Breast epithelium (tissue), 3 donors: ENCODE results near the gene SHB.

Experiments
- POLR2A ChIP-seq: fragments of 450-650 bp; IDR thresholded peaks from one replicate; pipeline ENCODE4 v1.6.1; 2016; ENCODE audit warnings: antibody characterized with exemption, mild to moderate bottlenecking, moderate library complexity
- TF ChIP-seq, protein P1 (sequence below), 3 donors: fragments of 450-650 bp; IDR thresholded peaks; one replicate each; pipeline ENCODE4 v1.5.1; 2016 to 2017; ENCODE audit warnings: antibody characterized with exemption in 3 of 3, mild to moderate bottlenecking in 3 of 3, moderate library complexity in 3 of 3

DNA sequence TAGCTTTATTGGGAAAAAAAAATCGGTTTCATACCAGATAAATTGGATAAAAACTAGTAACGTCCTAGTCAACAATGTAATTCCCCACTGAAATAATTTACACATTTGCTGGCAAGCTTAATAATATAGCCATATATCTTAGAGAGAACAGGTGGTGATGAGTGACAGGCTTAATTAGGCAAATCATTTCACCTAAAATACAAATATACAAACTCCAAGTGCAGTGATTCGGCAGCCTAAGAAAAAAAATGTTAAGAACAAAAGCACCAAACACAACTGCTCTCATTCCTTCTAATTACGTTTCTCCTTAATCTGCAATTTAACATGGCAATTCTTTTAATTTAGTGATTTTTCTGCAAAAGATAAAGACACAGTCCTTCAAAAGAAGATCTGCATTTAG lies 109.1 kb downstream of the SHB start:
- TF ChIP-seq, protein P1, sequence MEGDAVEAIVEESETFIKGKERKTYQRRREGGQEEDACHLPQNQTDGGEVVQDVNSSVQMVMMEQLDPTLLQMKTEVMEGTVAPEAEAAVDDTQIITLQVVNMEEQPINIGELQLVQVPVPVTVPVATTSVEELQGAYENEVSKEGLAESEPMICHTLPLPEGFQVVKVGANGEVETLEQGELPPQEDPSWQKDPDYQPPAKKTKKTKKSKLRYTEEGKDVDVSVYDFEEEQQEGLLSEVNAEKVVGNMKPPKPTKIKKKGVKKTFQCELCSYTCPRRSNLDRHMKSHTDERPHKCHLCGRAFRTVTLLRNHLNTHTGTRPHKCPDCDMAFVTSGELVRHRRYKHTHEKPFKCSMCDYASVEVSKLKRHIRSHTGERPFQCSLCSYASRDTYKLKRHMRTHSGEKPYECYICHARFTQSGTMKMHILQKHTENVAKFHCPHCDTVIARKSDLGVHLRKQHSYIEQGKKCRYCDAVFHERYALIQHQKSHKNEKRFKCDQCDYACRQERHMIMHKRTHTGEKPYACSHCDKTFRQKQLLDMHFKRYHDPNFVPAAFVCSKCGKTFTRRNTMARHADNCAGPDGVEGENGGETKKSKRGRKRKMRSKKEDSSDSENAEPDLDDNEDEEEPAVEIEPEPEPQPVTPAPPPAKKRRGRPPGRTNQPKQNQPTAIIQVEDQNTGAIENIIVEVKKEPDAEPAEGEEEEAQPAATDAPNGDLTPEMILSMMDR (IDR thresholded peaks at IDR 0.05) = no peak
- no peak for TF ChIP-seq POLR2A
